IMR-90 (cell line): ENCODE measurements around the gene TBX4.

Experiments
- CEBPB ChIP-seq: IDR thresholded peaks from 2 replicates; pipeline ENCODE4 v1.6.1; 2012; ENCODE audit warnings: low read depth, low read length, improper control_type of control experiment
- NFE2L2 ChIP-seq: fragments of 150-350 bp; IDR thresholded peaks from 2 replicates; pipeline ENCODE4 v1.6.1; 2016; ENCODE audit warnings: low read depth, mild to moderate bottlenecking, low read length
- POLR2A ChIP-seq: IDR thresholded peaks from 2 replicates; pipeline ENCODE4 v1.6.1; 2012; ENCODE audit warnings: mild to moderate bottlenecking, low read depth, low read length
- RFX5 ChIP-seq: IDR thresholded peaks from 2 replicates; pipeline ENCODE4 v1.8.0; 2012; ENCODE audit warnings: low read depth, mild to moderate bottlenecking, low read length, moderate library complexity
- TF ChIP-seq, protein P1 (sequence below): conservative IDR thresholded peaks from 2 replicates; pipeline ENCODE4 v1.5.1; 2012; ENCODE audit warnings: mild to moderate bottlenecking, low read depth, low read length, improper control_type of control experiment
- TF ChIP-seq, protein P2 (sequence below): fragments of 150-350 bp; IDR thresholded peaks from 2 replicates; pipeline ENCODE4 v1.6.1; 2017; ENCODE audit warnings: mild to moderate bottlenecking, antibody characterized with exemption, low read length, low read depth
- TF ChIP-seq, protein P3 (sequence below): fragments of 150-350 bp; IDR thresholded peaks from 2 replicates; pipeline ENCODE4 v1.6.1; 2016; ENCODE audit warnings: low read depth, mild to moderate bottlenecking, low read length, moderate library complexity, borderline replicate concordance

DNA sequence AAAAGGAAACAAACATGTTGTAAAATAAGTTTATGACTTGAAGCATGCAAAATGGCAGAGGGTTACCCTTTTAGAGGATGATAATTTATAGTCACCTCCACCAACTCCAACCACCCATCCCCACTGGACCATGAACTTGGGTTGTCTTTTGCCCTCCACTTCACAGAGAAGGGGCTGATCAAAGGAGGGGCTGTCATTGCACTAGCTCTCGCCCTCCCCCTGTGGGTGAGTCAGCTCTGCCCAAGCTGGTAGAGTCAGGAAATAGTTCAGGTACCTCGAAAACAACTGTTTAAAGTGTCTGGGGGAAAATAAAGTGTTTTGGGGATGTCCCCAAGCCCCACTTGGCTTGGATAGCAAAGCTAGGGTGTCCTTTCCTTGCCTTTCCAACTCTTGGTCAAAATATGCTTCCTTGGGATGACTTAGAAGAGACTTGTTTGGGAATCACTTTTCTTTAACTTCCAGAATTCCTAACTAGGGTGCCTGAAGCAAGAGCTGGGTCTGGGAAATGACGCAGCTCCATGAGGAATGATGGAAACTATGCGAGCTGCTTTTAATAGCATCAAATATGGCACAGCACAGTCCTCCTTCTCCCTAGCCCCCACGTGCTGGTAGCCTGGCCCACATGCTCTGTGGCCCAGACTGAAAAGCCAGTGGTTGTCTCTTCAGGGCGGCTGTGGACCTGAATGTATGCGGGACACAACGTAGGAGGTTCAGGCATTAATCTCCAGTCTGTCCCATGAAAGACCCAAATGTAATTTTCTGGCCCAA lies 40.7 kb downstream of the TBX4 start:
- TF ChIP-seq, protein P1, sequence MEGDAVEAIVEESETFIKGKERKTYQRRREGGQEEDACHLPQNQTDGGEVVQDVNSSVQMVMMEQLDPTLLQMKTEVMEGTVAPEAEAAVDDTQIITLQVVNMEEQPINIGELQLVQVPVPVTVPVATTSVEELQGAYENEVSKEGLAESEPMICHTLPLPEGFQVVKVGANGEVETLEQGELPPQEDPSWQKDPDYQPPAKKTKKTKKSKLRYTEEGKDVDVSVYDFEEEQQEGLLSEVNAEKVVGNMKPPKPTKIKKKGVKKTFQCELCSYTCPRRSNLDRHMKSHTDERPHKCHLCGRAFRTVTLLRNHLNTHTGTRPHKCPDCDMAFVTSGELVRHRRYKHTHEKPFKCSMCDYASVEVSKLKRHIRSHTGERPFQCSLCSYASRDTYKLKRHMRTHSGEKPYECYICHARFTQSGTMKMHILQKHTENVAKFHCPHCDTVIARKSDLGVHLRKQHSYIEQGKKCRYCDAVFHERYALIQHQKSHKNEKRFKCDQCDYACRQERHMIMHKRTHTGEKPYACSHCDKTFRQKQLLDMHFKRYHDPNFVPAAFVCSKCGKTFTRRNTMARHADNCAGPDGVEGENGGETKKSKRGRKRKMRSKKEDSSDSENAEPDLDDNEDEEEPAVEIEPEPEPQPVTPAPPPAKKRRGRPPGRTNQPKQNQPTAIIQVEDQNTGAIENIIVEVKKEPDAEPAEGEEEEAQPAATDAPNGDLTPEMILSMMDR = no peak
- TF ChIP-seq CEBPB (no peak), RFX5 (no peak), POLR2A (no peak), NFE2L2 (no peak)
- TF ChIP-seq, protein P2, sequence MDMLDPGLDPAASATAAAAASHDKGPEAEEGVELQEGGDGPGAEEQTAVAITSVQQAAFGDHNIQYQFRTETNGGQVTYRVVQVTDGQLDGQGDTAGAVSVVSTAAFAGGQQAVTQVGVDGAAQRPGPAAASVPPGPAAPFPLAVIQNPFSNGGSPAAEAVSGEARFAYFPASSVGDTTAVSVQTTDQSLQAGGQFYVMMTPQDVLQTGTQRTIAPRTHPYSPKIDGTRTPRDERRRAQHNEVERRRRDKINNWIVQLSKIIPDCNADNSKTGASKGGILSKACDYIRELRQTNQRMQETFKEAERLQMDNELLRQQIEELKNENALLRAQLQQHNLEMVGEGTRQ = 0 out of 2 replicates have a peak, but pooled peaks have one; percentile 8
- TF ChIP-seq, protein P3, sequence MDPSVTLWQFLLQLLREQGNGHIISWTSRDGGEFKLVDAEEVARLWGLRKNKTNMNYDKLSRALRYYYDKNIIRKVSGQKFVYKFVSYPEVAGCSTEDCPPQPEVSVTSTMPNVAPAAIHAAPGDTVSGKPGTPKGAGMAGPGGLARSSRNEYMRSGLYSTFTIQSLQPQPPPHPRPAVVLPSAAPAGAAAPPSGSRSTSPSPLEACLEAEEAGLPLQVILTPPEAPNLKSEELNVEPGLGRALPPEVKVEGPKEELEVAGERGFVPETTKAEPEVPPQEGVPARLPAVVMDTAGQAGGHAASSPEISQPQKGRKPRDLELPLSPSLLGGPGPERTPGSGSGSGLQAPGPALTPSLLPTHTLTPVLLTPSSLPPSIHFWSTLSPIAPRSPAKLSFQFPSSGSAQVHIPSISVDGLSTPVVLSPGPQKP = no peak
